ENCODE measurements around the gene CPNE6. TPM values are rescaled to one million over a fixed set of nuclear protein-coding genes. Genes with fewer than 3 reads are reported as not detected.

CPNE6 gene
- total RNA-seq, 1 experiment from 2014 or later: not detected

DNA sequence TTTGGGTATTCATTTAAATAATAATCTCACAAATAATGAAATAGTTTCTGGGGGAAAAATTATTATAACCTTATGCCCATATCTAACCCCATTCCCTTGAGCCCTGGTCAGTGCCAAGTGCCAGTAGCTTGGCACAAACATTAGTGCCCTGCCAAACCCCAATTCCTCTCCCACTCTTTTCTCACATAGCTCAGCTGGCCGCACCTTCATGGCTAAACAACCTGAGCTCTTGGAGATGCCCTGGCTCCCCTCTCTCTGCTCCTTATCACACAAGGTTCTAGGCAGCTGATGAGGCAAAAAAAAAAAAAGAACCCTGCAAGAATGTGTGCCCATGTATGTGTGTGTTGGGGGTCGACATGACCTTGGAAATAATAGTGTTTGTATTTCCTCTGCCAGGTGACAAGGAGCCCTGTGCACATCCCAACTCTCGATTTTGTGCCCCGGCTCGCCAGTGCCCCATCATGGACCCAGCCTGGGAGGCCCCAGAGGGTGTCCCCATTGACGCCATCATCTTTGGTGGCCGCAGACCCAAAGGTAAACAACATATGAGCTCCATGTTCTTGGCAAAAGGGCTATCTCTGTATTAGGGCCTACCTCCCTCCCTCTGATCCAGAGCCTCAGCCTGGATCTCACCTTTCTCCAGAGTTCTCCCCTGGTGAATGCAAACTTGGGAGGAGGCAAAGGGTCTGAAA, 31.1 kb downstream of the CPNE6 start:
- Histone ChIP-seq H3K14ac (ENCODE audit: insufficient read depth, low read length) (no peak overlapping the region), H2BK5ac (ENCODE audit: insufficient read length, low read length) (no peak overlapping the region), H2BK12ac (ENCODE audit: insufficient read length, low read depth, low read length) (no peak overlapping the region), H3K27ac (ENCODE audit: insufficient read length, low read depth, low read length) (no peak overlapping the region), H2AFZ (ENCODE audit: low read length) (no peak overlapping the region), H3K4me2 (ENCODE audit: insufficient read depth, insufficient read length, low read length) (no peak overlapping the region), H2BK15ac (ENCODE audit: low read depth, low read length) (no peak overlapping the region), H3K27me3 (ENCODE audit: insufficient read depth, low read length) (no peaks in the 10 kb centered on the region), H4K8ac (replicated peaks; ENCODE audit: insufficient read length, low read depth, low read length) (no peak overlapping the region), H4K20me1 (ENCODE audit: control insufficient read depth, insufficient read depth, insufficient read length) (no peaks in the 10 kb centered on the region), H3K9ac (ENCODE audit: extremely low read depth, insufficient read length, low read length) (no peak overlapping the region), H3K23me2 (ENCODE audit: insufficient read length, low read depth, low read length, poor library complexity, severe bottlenecking) (no peaks in the 10 kb centered on the region), H3K56ac (ENCODE audit: insufficient read length, low read depth, low read length) (no peak overlapping the region), H3K79me2 (ENCODE audit: insufficient read depth, low read length) (no peaks in the 10 kb centered on the region), H3K79me1 (ENCODE audit: insufficient read depth, low read depth, low read length, poor library complexity, severe bottlenecking) (no peaks in the 10 kb centered on the region), H2BK120ac (ENCODE audit: low read depth, low read length, poor library complexity, severe bottlenecking) (no peak overlapping the region), H3K4ac (ENCODE audit: low read depth, low read length) (no peak overlapping the region), H3T11ph (ENCODE audit: low read length) (no peak overlapping the region), H3K23ac (ENCODE audit: insufficient read length, low read depth, low read length) (no peak overlapping the region), H2AK5ac (ENCODE audit: insufficient read length, low read length) (no peak overlapping the region), H4K91ac (ENCODE audit: insufficient read length, low read depth, low read length) (no peak overlapping the region), H4K5ac (ENCODE audit: insufficient read length, low read depth, low read length) (no peak overlapping the region), H3K18ac (ENCODE audit: insufficient read length, low read depth, low read length) (no peak overlapping the region), H2BK20ac (ENCODE audit: low read depth, low read length, poor library complexity, severe bottlenecking) (no peak overlapping the region), H3K9me3 (ENCODE audit: control insufficient read depth, low read depth, low read length) (no peaks in the 10 kb centered on the region), H3K4me1 (ENCODE audit: insufficient read depth, low read length) (no peaks in the 10 kb centered on the region)
- no peaks in the 10 kb centered on the region for H3K27me3 Mint-ChIP-seq (ENCODE audit: low read depth)
- WGBS (ENCODE audit: extremely low coverage, insufficient read length, low lambda C conversion rate): no CpG with 5 or more reads among the region's 7 CpGs
- no peaks in the 10 kb centered on the region for H3K4me1 Mint-ChIP-seq
- no peak overlapping the region for H3K27ac Mint-ChIP-seq
- DNase-seq: no peak
- H3K4me3 Mint-ChIP-seq: no peak overlapping the region
- H3K9me3 Mint-ChIP-seq: peaks cover 18 to 19% of the 10 kb centered on the region in 2 experiments
- no peak for TF ChIP-seq CTCF (conservative IDR thresholded peaks at IDR 0.05)
- peaks cover 58 to 72% (median 68%) of the 10 kb centered on the region in 3 experiments for H3K36me3 Mint-ChIP-seq (ENCODE audit: insufficient read depth in 1 of 3, low read depth in 3 of 3)

All from H9 (cell line).